RWPE2 (cell line): ENCODE measurements around the gene SEC61A2.

Experiments
- ATAC-seq: fragments of 200-7000 bp; cut with Tn5 transposase; 3 replicates; pipeline ENCODE4 v1.9.1; 2021; ENCODE audit warnings: low read depth
- DNase-seq: peaks from one replicate; pipeline ENCODE4 v3.0.0-alpha.2; 2020; ENCODE audit warnings: low spot score
- H3K27ac ChIP-seq: fragments of 450-650 bp; 2 replicates; pipeline ENCODE4 v1.5.1; 2017; ENCODE audit warnings: mild to moderate bottlenecking; ENCODE audit not compliant: poor library complexity, severe bottlenecking
- H3K27me3 ChIP-seq: fragments of 250-450 bp; sonication (Bioruptor Pico); 2 replicates; pipeline ENCODE4 v1.5.1; 2021; ENCODE audit warnings: mild to moderate bottlenecking, moderate library complexity; ENCODE audit not compliant: insufficient read depth, poor library complexity, severe bottlenecking
- H3K36me3 ChIP-seq: fragments of 250-450 bp; sonication (Bioruptor Pico); 2 replicates; pipeline ENCODE4 v1.5.1; 2020; ENCODE audit warnings: low read depth, mild to moderate bottlenecking, moderate library complexity
- H3K4me1 ChIP-seq: fragments of 250-450 bp; sonication (Bioruptor Pico); 2 replicates; pipeline ENCODE4 v1.5.1; 2021; ENCODE audit warnings: mild to moderate bottlenecking, moderate library complexity; ENCODE audit not compliant: insufficient read depth, poor library complexity, severe bottlenecking
- H3K4me3 ChIP-seq: fragments of 250-450 bp; sonication (Bioruptor Pico); 2 replicates; pipeline ENCODE4 v1.5.1; 2021; ENCODE audit warnings: mild to moderate bottlenecking, moderate library complexity; ENCODE audit not compliant: severe bottlenecking
- H3K9me3 ChIP-seq: fragments of 250-450 bp; sonication (Bioruptor Pico); 2 replicates; pipeline ENCODE4 v1.5.1; 2021; ENCODE audit warnings: mild to moderate bottlenecking, moderate library complexity; ENCODE audit not compliant: severe bottlenecking
- CTCF ChIP-seq: fragments of 450-650 bp; IDR thresholded peaks from one replicate; pipeline ENCODE4 v1.5.1; 2017; ENCODE audit warnings: mild to moderate bottlenecking, moderate library complexity; ENCODE audit not compliant: poor library complexity, severe bottlenecking

SEC61A2 gene

DNA sequence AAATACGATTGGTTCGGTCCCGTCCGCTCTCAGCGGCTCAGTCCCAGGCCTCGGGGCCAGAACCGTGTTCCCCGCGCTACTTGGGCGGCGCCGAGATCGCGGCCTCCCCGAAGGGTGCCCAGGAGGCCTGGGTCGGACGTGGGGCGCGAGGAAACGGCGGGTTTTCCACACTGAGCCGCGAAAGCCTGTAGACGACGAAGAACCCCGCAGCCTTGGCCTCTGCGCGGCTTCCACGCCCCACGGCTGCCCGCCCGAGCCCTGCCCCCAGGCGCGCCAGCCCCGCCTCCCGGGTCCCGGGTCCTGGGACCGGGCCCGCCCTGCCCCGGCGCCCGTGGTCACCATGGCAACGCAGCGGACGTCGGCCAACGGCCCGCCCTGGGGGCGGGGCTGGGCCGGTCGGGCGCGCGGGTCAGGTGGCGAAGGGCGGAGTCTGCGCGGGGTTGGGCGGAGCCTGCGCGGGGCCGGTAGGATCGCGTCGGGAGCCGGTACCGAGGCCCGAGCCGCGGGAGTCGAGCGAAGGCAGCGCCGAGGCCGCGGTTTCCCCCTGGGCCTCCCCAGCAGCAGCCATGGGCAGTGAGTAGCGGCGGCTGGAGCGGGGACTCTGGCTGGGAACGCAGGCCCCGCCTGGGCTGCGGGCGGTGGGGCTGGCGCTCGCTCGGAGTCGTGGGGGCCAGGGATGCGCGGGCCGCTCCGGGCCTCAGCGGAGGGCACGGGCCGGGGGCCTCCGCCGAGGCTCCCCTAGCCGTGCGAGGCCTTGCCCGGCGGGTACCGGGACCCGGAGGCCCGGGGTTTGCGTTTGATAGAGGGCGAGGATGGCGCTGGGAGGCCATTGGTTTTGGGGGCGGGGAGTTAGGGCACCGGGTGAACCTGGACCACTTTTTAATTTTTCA lies at the start of gene SEC61A2:
TSS of gene SEC61A2 (plus strand) at position 456 of the 890 bp plus-strand sequence. CDS start at position 567, 111 bp downstream.
- H3K27ac ChIP-seq = peak within 1 kb of the TSS; percentile 37
- peak; percentile 91 for DNase-seq
- peaks cover 17% of the 10 kb centered on the region for H3K36me3 ChIP-seq
- H3K4me1 ChIP-seq = no peaks in the 10 kb centered on the region
- no peak for TF ChIP-seq CTCF
- no peaks in the 10 kb centered on the region for H3K9me3 ChIP-seq
- ATAC-seq = peak; percentile 86
- no peaks in the 10 kb centered on the region for H3K27me3 ChIP-seq
- peak within 1 kb of the TSS; percentile 87 for H3K4me3 ChIP-seq

DNA sequence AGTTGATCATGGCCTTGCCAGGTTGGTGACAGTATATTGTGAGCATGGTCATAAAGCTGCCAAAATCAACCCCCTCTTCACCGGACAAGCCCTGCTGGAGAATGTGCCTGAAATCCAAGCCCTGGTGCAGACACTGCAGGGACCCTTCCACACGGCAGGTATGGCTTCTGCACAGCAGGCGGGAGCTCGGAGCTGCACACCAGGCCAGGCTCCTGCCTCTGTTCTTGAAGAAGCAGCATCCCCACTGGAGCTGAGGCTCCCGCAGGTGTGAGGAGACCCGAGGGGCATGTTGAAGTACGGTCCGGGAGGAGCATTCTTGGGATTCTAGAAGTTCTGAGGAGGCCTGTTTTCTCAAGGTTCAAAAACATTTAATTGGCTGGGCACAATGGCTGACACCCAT lies 48.0 kb upstream of the SEC61A2 start:
- Histone ChIP-seq H3K4me3 (no peak overlapping the region), H3K27ac (no peak overlapping the region), H3K36me3 (peaks cover 29% of the 10 kb centered on the region), H3K4me1 (no peaks in the 10 kb centered on the region), H3K9me3 (no peaks in the 10 kb centered on the region), H3K27me3 (no peaks in the 10 kb centered on the region)
- ATAC-seq = no peak
- TF ChIP-seq CTCF = no peak
- DNase-seq = no peak

GRCh38 chr10:12081879-12082557 lies 47.5 kb upstream of the SEC61A2 start:
- Histone ChIP-seq H3K4me1 (no peaks in the 10 kb centered on the region), H3K9me3 (no peaks in the 10 kb centered on the region), H3K4me3 (no peak overlapping the region), H3K36me3 (peaks cover 35% of the 10 kb centered on the region), H3K27me3 (no peaks in the 10 kb centered on the region), H3K27ac (no peak overlapping the region)
- ATAC-seq = peak; percentile 58
- no peak for TF ChIP-seq CTCF
- DNase-seq = no peak

- no peak for DNase-seq
- H3K9me3 ChIP-seq = no peaks in the 10 kb centered on the region
- H3K4me1 ChIP-seq = no peaks in the 10 kb centered on the region
- no peak for ATAC-seq
- H3K36me3 ChIP-seq = peaks cover 72% of the 10 kb centered on the region
- H3K27me3 ChIP-seq = no peaks in the 10 kb centered on the region
- H3K27ac ChIP-seq = no peak overlapping the region
- no peak overlapping the region for H3K4me3 ChIP-seq
- no peak for TF ChIP-seq CTCF
Measured at GRCh38 chr10:12088919-12089318, 40.6 kb upstream of the SEC61A2 start.
